LNCAP (cell line): ENCODE results near the gene IQCC.

Experiments
- TF ChIP-seq, protein P1 (sequence below): fragments of 450-650 bp; IDR thresholded peaks from 2 replicates; pipeline ENCODE4 v1.5.1; 2017; ENCODE audit warnings: mild to moderate bottlenecking

Gene IQCC

DNA sequence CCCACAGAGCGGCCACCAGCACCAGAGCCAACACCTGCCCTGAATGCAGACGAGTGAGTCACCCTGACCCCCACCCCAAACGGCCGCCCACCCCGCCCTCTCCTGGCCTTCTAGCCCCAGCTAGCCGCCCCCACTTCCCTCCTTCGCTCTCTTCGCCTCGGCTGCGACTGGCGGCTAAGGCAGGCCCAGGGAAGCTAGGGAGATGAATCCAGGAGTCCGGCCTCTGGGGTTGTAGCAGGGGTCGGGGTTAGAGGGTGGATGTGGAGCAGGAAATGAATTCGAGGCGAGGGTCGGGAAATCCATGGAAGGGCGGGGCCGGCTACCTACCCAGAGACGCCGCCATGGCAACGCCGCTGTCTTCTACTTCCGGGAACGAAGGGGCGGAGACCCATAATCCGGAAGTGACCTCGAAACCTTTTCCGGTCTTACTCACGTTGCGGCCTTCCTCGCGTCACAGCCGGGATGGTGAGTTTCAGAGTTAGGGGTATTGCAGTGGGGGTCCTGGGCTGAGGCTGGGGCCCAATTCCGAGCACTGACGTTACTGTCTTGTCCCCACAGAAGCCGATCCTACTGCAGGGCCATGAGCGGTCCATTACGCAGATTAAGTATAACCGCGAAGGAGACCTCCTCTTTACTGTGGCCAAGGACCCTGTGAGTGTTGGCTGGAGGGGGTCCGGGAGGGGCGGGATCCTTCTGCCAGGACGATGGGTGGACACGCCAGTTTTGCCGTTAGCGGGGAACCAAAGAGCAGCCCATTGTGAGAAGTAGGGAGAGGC, 16.7 kb downstream of the IQCC start, which contains the start of the genes EIF3I and TMEM234:
Gene EIF3I, plus strand, starts transcription at position 428 of the 776 bp plus-strand sequence. Its CDS starts 35 bp downstream, at position 463.
Gene TMEM234, minus strand, starts transcription at position 374 of the 776 bp plus-strand sequence. Its CDS starts 31 bp downstream, at position 343.
- TF ChIP-seq, protein P1, sequence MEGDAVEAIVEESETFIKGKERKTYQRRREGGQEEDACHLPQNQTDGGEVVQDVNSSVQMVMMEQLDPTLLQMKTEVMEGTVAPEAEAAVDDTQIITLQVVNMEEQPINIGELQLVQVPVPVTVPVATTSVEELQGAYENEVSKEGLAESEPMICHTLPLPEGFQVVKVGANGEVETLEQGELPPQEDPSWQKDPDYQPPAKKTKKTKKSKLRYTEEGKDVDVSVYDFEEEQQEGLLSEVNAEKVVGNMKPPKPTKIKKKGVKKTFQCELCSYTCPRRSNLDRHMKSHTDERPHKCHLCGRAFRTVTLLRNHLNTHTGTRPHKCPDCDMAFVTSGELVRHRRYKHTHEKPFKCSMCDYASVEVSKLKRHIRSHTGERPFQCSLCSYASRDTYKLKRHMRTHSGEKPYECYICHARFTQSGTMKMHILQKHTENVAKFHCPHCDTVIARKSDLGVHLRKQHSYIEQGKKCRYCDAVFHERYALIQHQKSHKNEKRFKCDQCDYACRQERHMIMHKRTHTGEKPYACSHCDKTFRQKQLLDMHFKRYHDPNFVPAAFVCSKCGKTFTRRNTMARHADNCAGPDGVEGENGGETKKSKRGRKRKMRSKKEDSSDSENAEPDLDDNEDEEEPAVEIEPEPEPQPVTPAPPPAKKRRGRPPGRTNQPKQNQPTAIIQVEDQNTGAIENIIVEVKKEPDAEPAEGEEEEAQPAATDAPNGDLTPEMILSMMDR, result no peak

DNA sequence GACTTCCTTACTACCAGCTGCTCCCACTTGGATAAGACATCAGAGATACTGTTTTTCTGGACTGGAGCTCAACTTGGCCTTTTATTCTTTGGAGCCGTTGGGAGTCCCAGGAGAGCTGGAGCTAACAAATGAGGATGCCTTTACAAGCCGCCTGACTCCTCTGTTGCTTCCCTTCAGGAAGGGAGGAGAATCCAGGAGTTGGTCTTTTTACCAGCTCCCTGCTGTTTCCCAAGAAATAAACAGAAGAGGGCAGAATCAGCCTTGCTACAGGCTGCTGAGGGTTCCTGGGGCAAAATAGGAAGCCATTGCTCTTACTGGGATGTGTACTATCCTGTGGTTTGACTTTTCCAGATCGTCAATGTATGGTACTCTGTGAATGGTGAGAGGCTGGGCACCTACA, 18.2 kb downstream of the IQCC start:
- TF ChIP-seq, protein P1, result no peak; the same call in 1 of the 2 replicates

DNA sequence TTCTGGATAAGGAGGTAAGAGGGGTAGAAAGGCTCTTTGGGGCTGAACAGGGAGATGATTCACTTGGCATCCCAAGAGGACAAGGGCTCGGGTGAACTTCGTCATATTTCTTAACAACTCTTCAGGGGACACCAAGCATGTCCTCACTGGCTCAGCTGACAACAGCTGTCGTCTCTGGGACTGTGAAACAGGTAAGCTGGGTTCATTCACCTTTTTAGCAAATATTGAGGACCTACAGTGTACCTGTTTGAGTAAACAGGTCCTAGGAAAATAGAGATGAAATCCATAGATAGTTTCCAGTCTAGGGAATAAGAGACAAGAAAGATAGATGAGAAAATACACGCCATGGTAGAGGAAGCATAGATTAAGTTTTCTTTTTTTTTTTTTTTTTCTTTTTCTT, 18.8 kb downstream of the IQCC start:
- TF ChIP-seq, protein P1, result no peak

DNA sequence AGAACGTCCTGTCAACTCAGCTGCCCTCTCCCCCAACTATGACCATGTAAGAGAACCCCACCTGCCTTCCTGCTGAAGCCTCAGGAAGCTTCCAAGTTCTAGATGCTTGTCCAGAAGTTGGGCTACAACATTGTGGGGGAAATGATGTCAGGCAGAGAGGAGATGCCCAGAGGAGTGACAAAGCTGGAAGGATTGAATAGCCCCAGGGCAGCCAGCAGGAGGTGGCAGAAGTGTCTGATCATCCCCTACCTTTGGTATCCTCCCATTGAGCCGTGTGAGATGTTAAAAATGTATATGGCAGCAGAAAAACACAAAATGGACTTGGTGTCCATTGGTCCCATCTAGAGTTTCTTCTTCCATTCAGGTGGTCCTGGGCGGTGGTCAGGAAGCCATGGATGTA, 23.3 kb downstream of the IQCC start:
- TF ChIP-seq, protein P1, result no peak

DNA sequence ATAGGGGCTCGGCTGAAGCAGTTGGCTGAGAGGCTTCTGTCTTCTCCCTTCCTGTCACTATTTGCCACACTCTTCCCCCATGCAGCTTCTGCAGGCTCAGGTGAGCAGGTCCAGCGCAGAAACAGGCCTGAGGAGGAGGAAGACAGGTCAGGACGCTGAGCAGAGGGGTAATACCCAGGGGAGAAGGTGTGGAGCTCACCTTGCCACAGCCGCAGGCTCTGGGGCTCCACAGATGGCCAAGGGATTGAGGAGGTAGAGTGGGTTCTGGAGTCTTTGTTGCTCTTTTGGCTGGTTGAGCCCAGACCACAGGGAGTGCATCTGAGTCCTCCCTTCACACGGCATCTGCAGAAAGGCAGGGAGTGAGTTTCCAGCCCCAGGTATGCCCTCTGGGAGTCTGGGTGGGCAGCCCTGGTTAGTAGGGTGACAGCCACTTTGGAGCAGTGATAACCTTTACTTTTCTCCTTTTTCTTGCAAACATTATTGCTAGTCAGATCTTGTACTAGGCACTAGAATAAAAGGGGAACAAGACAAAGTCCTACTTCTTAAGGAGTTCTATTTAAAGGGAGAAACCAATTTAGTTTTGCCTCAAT, 26.5 kb downstream of the IQCC start:
- TF ChIP-seq, protein P1, result no peak

DNA sequence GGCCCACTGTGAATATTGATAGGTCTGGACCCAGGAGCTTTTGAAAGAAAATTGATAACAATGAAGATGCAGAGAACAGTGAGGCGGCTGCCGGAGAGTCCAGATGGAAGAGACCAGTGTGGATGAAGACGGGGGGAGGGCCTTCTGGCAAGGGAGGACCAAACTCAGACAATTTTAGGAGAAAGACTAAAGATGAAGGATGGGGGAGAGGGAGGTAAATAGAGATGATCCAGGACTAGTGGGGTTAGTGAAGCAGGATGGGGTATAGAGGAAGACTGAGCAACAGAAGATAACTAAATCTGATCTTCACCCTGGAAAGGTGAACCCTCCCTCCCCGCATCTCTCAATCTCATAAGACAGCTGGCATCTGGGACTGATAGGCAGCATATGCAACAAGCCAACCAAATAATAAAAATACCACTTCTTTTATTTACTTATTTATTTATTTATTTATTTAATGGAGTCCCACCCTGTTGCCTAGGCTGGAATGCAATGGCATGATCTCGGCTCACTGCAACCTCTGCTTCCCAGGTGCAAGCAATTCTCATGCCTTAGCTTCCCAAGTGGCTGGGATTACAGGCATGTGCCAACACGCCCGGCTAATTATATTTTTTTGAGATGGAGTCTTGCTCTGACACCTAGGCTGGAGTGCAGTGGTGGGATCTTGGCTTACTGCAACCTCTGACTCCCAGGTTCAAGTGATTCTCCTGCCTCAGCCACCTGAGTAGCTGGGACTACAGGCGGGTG, 27.3 kb downstream of the IQCC start:
- TF ChIP-seq, protein P1, result no peak

DNA sequence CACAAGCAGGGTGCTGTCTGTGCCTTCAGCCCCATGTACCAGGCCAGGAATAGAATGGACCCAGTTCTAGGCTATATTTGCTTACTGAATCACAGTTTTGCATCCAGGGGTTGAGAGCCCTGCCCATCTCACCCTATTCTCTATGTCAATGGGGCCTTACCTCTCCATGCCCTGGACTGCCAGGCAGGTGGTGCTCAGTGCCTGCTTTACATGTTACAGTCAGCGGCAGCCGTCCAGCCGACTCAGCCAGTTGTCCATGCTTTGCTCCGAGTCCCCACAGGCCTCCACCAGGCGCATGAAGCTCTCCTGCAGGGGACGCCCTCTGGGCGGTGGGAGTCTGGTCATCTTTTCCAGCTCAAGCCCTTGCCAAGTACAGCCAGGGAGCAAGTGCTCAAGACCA, 29.3 kb downstream of the IQCC start:
- TF ChIP-seq, protein P1, result no peak
